Bronchial smooth muscle cell (primary cell): ENCODE data around the gene CGREF1. TPM values are rescaled to one million over a fixed set of nuclear protein-coding genes. Genes with fewer than 3 reads are reported as not detected.

Experiments used
- total RNA-seq: library from RNA; depleted of rRNA; stranded (reverse); fragments of >200 nt; gene quantifications from 2 replicates; pipeline ENCODE4 v1.2.1, GENCODE V29; 2014

CGREF1 gene, protein sequence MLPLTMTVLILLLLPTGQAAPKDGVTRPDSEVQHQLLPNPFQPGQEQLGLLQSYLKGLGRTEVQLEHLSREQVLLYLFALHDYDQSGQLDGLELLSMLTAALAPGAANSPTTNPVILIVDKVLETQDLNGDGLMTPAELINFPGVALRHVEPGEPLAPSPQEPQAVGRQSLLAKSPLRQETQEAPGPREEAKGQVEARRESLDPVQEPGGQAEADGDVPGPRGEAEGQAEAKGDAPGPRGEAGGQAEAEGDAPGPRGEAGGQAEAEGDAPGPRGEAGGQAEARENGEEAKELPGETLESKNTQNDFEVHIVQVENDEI
- 0.69 and 0.79 TPM in 2 replicates for total RNA-seq

GRCh38 chr2:27118525-27119329, at the start of gene CGREF1:
Gene CGREF1, minus strand, starts transcription at chr2:27119128. Its CDS starts 14,762 bp downstream, at chr2:27104366.

DNA sequence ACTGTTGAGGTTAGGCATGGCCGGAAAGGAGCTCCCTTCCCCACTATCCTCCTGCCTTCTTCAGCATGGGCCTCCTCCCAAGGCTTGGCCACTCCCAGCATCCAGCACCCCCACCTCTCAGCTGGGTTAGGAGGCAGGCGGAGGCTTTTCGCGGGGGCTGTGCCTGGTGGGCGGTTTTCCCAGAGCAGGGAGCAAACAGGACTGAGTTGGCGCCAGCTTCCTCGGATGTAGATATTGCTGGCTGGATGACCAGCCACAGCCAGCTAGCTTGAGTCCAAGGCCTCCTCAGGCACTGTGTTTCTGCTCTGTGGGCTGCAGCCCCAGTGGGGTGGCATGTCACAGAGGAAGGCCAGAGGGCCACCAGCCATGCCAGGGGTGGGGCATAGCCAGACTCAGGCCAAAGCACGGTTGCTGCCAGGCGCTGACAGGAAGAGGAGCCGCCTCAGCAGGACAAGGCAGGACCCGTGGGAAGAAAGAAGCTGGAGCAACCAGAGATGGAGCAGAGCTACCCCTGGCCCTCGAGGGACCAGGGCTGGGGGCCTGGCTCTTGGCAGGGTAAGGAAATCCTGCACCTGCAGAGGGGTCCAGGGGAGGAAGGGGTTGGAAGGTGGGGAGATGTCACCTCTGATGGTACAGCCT, 30.0 kb upstream of the CGREF1 start, which contains the start of gene TCF23:
TCF23 (plus strand) TSS at position 204 of the 639 bp plus-strand sequence; CDS start at position 334, 130 bp downstream.

GRCh38 chr2:27139310-27139709, 20.4 kb upstream of the CGREF1 start, which contains the start of gene PRR30:
Gene PRR30, minus strand, starts transcription at chr2:27139410. Its CDS starts 1,081 bp downstream, at chr2:27138329.

DNA sequence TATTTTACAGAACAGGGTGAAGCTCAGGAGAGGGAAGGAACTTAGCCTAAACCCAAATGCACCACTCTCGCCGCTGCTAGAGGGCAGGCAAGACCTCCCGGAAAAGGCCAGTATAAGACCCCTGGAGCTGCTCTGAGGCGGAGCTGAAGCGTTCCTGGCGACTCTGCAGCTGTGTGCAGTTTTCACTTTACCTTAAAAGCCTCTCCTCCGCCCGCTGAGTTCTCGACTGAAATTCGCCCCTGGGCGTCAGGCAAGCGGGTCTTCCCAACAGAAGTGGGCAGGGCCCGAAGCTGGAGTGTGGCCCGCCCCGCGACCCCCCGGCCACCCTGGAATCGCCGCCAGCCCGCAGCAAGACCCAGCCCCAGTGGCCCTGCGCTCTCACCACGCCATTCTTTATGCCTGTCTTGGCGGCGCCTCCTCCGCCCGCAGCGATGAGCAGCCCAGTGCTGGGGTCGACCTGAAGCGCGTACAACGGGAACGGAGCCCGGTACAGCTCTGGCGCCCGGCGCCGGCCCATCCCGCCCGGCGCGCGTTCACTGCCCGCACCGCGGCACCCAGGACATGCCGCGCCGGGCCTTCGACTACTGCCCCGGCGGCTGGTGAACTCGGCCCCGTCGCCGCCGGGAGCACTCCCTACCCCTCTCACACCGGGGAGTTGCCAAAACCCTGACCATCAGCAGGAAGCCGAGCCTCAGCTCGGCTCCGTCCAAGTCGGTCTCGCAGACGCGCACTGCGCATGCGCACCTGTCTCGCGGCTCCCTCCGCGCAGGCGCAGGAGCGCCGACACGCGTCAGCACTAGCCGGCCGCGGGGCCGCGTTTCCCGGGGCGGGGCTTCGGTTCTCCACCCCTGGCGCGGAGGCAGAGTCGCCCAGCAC, 15.2 kb upstream of the CGREF1 start, which contains the start of gene PREB:
PREB (minus strand) TSS at position 732 of the 876 bp plus-strand sequence; CDS start at position 517, 215 bp downstream.

GRCh38 chr2:27123302-27124150, 4.6 kb upstream of the CGREF1 start, which contains the start of gene ABHD1:
Gene ABHD1, plus strand, starts transcription at chr2:27123815. Its CDS starts 134 bp downstream, at chr2:27123949.

GRCh38 chr2:27086724-27087593, 32.0 kb downstream of the CGREF1 start, which contains the start of gene KHK:
Gene KHK, plus strand, starts transcription at chr2:27086772. Its CDS starts 488 bp downstream, at chr2:27087260.

DNA sequence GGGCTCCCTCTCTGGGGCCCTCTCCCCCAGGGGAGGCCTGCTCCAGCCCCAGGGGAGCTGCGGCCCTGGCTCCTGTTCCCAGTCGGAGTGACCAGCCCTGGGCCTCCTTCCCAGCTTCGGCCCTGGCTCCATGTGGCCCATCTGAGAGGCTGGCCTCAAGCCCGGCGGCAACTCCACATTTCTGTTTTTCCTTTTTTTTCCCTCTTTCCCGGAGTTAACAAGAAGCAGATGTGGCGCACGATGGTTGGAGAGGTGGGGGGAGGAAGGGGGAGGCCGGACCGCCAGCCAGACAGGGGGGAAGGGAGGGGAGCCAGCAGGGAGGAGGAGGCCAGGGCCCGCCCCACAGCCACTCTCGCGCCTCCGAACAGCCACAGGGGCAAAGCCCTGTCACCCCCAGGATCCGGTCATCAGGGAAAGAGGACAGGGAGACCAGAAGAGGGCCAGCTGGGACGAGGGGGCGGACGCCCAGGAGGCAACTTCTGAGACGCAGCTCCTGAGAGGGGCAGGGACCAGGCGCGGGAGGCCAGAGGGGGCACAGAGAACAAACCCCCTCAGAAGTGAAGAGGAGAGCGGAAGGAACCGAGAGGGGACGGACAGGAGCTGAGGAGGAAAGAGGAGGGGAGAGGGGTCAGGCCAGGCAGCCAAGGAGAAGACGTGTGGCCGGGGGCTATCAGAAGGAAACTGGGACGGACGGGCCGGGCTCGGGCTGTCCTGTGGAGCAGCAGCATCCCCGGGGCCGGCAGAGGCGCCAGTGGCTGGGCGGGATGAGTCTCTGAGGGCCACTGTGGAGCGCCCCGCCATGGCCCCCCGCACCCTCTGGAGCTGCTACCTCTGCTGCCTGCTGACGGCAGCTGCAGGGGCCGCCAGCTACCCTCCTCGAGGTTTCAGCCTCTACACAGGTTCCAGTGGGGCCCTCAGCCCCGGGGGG, 40.4 kb downstream of the CGREF1 start, which contains the start of gene EMILIN1:
EMILIN1 (plus strand) TSS at position 349 of the 928 bp plus-strand sequence; CDS start at position 800, 451 bp downstream.

DNA sequence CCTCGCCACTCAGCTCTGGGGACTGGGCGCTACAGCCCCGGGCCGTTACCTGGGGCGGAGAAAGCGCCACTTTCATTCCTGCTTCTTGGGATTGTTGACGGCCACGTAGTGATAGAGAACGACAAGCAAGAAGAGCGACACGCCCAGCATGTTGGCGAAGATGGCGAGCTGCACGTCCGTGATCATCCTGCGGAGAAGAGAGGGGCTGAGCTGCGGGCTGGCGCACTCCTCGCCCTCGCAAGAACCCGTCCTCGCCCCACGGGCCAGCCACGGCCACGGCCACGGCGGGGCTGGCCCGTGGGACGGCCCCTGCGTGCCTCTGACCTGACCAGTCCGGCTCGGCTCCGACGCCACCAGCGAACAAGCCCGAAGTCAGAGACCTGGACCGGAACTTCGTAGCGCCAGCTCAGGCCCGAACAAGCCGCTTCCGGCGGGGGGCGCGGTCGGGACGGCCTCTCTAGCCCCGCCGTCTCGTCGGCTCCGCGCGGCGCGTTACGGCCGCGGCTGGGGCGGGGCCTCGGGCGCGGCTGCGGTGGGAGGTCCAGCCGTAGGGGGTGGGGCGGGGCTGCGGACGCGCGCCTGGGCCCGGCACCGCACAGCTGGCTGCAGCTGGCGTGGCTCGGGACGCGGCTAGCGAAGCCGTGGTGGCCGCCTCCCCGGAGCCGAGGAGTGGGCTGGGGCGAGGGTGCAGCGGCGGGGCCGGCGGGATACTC, 47.5 kb downstream of the CGREF1 start, which contains the start of gene OST4:
OST4 (minus strand) TSS at position 378 of the 713 bp plus-strand sequence.

DNA sequence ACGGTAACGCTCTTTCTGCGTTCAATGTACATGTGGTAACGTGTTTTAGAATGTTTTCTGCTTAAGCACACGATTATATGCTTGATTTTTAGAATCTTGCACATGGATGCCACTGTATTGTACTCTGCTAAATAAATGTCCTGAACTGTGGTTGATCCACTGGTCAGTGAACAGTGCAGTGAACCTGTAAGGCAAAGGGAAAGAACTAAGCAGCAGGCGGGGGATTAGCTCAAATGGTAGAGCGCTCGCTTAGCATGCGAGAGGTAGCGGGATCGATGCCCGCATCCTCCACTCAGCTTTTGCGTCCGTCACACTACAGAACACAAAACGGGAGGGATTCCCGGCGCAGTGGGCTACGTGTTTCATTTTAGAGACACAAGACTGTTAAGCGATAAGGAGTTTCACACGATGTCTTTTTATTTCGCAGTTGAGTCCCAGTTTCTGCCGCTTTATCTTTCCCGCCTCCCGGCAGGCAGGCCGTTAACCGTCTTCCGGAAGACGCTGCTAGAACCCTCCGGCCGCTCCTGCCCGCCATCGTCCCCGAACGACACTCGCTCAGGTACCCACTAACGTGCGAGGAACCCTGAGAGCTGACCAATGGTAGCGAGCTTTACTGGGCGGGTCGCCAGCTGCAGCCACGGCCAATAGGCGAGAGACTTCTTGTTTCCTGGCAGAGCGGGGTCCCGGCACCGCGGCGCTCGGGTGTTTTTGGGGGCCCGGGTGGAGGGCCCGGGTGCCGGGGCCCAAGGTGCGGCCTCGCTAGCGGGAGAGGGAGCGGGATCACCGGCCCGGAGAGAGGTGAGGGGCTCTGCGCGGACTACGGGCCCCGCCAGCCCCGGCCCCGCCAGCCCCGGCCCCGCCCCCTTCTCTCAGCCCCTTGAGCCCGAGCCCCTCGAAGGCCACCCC, 67.7 kb downstream of the CGREF1 start, which contains the start of gene AGBL5:
AGBL5 (plus strand) TSS at position 673 of the 906 bp plus-strand sequence. CDS start 1,291 bp downstream, outside the sequence.

Other genes with a start within 250 kb of the CGREF1 start
- gene MAPRE3, start 148.5 kb downstream of the CGREF1 start, total RNA-seq = 3.5 and 5.4 TPM in 2 replicates
- 22.2 and 27.6 TPM in 2 replicates for gene TMEM214, start 86.2 kb downstream of the CGREF1 start, total RNA-seq
- gene AGBL5, start 67.5 kb downstream of the CGREF1 start, total RNA-seq = 18.1 and 20.3 TPM in 2 replicates
- gene OST4, start 47.5 kb downstream of the CGREF1 start, total RNA-seq = 622 and 1,171 TPM in 2 replicates
- gene EMILIN1, start 40.5 kb downstream of the CGREF1 start, total RNA-seq = 257 and 364 TPM in 2 replicates
- 0.32 and 1.3 TPM in 2 replicates for gene KHK, start 32.4 kb downstream of the CGREF1 start, total RNA-seq
- 0.16 TPM in 1 of 2 replicates, not detected in the other for gene ABHD1, start 4.7 kb upstream of the CGREF1 start, total RNA-seq
- 40.7 TPM in 2 replicates for gene PREB, start 15.5 kb upstream of the CGREF1 start, total RNA-seq
- not detected in 2 replicates for gene PRR30, start 20.3 kb upstream of the CGREF1 start, total RNA-seq
- gene TCF23, start 29.9 kb upstream of the CGREF1 start, total RNA-seq = not detected in 2 replicates
- gene ATRAID, start 92.9 kb upstream of the CGREF1 start, total RNA-seq = 241 and 261 TPM in 2 replicates
- gene SLC5A6, start 93.1 kb upstream of the CGREF1 start, total RNA-seq = 6.6 and 9.1 TPM in 2 replicates
- gene CAD, start 98.2 kb upstream of the CGREF1 start, total RNA-seq = 21.9 and 22.9 TPM in 2 replicates
- not detected in 2 replicates for gene SLC30A3, start 143.9 kb upstream of the CGREF1 start, total RNA-seq
- not detected in 2 replicates for gene DNAJC5G, start 156.3 kb upstream of the CGREF1 start, total RNA-seq
- 0.09 TPM in 1 of 2 replicates, not detected in the other for gene TRIM54, start 163.3 kb upstream of the CGREF1 start, total RNA-seq
- gene UCN, start 189.3 kb upstream of the CGREF1 start, total RNA-seq = 0.16 and 0.26 TPM in 2 replicates
- 73.6 and 79.1 TPM in 2 replicates for gene MPV17, start 204.0 kb upstream of the CGREF1 start, total RNA-seq
- 13.7 and 23.5 TPM in 2 replicates for gene GTF3C2, start 237.6 kb upstream of the CGREF1 start, total RNA-seq